Measurements from ENCODE around the gene KCNIP4. TPM values are rescaled to one million over a fixed set of nuclear protein-coding genes. Genes with fewer than 3 reads are reported as not detected.

The KCNIP4 gene
- total RNA-seq, 1 donor from 2014 or later: 30.4 TPM

GRCh38 chr4:21067351-21067750 is 881.2 kb downstream of the KCNIP4 start:
- no peak overlapping the region for H3K27ac Mint-ChIP-seq (ENCODE audit: unreplicated experiment)
- H3K36me3 Mint-ChIP-seq (ENCODE audit: unreplicated experiment): no peaks in the 10 kb centered on the region
- H3K27me3 Mint-ChIP-seq (ENCODE audit: unreplicated experiment): no peaks in the 10 kb centered on the region
- H3K4me1 Mint-ChIP-seq (ENCODE audit: low read depth, unreplicated experiment): no peaks in the 10 kb centered on the region
- no peak for TF ChIP-seq CTCF (IDR thresholded peaks at IDR 0.05; ENCODE audit: partially characterized antibody, unreplicated experiment)
- H3K4me3 Mint-ChIP-seq (ENCODE audit: unreplicated experiment): no peak overlapping the region
- peaks cover 1% of the 10 kb centered on the region for H3K9me3 Mint-ChIP-seq (ENCODE audit: unreplicated experiment)
- no peak for DNase-seq

- no peak for DNase-seq
- peak overlapping the region; percentile 56 for H3K27ac Mint-ChIP-seq (ENCODE audit: unreplicated experiment)
Observed at GRCh38 chr4:21061902-21062301, 886.7 kb downstream of the KCNIP4 start.

GRCh38 chr4:21046141-21046540 is 902.4 kb downstream of the KCNIP4 start:
- TF ChIP-seq CTCF (IDR thresholded peaks at IDR 0.05; ENCODE audit: partially characterized antibody, unreplicated experiment): no peak
- H3K27ac Mint-ChIP-seq (ENCODE audit: unreplicated experiment): no peak overlapping the region
- H3K4me3 Mint-ChIP-seq (ENCODE audit: unreplicated experiment): no peak overlapping the region
- H3K4me1 Mint-ChIP-seq (ENCODE audit: low read depth, unreplicated experiment): peaks cover 5% of the 10 kb centered on the region
- H3K9me3 Mint-ChIP-seq (ENCODE audit: unreplicated experiment): no peaks in the 10 kb centered on the region
- H3K36me3 Mint-ChIP-seq (ENCODE audit: unreplicated experiment): no peaks in the 10 kb centered on the region
- DNase-seq: no peak
- H3K27me3 Mint-ChIP-seq (ENCODE audit: unreplicated experiment): no peaks in the 10 kb centered on the region

More at GRCh38 chr4:21061902-21062301, 886.7 kb downstream of the KCNIP4 start:
- peaks cover 2% of the 10 kb centered on the region for H3K9me3 Mint-ChIP-seq (ENCODE audit: unreplicated experiment)
- no peaks in the 10 kb centered on the region for H3K36me3 Mint-ChIP-seq (ENCODE audit: unreplicated experiment)
- no peak overlapping the region for H3K4me3 Mint-ChIP-seq (ENCODE audit: unreplicated experiment)
- H3K27me3 Mint-ChIP-seq (ENCODE audit: unreplicated experiment): peaks cover 2% of the 10 kb centered on the region
- H3K4me1 Mint-ChIP-seq (ENCODE audit: low read depth, unreplicated experiment): peaks cover 2% of the 10 kb centered on the region
- no peak for TF ChIP-seq CTCF (IDR thresholded peaks at IDR 0.05; ENCODE audit: partially characterized antibody, unreplicated experiment)

- H3K27ac Mint-ChIP-seq (ENCODE audit: unreplicated experiment): no peak overlapping the region
- H3K4me3 Mint-ChIP-seq (ENCODE audit: unreplicated experiment): no peak overlapping the region
- H3K4me1 Mint-ChIP-seq (ENCODE audit: low read depth, unreplicated experiment): peaks cover 5% of the 10 kb centered on the region
- no peak for DNase-seq
- no peaks in the 10 kb centered on the region for H3K36me3 Mint-ChIP-seq (ENCODE audit: unreplicated experiment)
- no peak for TF ChIP-seq CTCF (IDR thresholded peaks at IDR 0.05; ENCODE audit: partially characterized antibody, unreplicated experiment)
- no peaks in the 10 kb centered on the region for H3K9me3 Mint-ChIP-seq (ENCODE audit: unreplicated experiment)
- H3K27me3 Mint-ChIP-seq (ENCODE audit: unreplicated experiment): no peaks in the 10 kb centered on the region
Observed at GRCh38 chr4:21045119-21045518, 903.5 kb downstream of the KCNIP4 start.

GRCh38 chr4:21041708-21042107 is 906.9 kb downstream of the KCNIP4 start:
- Mint-ChIP-seq H3K9me3 (ENCODE audit: unreplicated experiment) (no peaks in the 10 kb centered on the region), H3K4me3 (ENCODE audit: unreplicated experiment) (no peak overlapping the region), H3K27me3 (ENCODE audit: unreplicated experiment) (no peaks in the 10 kb centered on the region), H3K27ac (ENCODE audit: unreplicated experiment) (no peak overlapping the region), H3K36me3 (ENCODE audit: unreplicated experiment) (no peaks in the 10 kb centered on the region), H3K4me1 (ENCODE audit: low read depth, unreplicated experiment) (peaks cover 5% of the 10 kb centered on the region)
- no peak for DNase-seq
- no peak for TF ChIP-seq CTCF (IDR thresholded peaks at IDR 0.05; ENCODE audit: partially characterized antibody, unreplicated experiment)

Data from glutamatergic neuron (in vitro differentiated cells).